Dedifferentiated amniotic fluid mesenchymal stem cell (primary cell): ENCODE measurements around the gene GULP1.
"Not testable (repeated sequence)": the region's sequence is repeated elsewhere in the genome, so short reads cannot be mapped to it uniquely, and the experiment has no call there.

Source experiments
- DNase-seq: peaks from one replicate; pipeline ENCODE4 v3.0.0-alpha.2; 2016; ENCODE audit errors: extremely low spot score

The GULP1 gene

DNA sequence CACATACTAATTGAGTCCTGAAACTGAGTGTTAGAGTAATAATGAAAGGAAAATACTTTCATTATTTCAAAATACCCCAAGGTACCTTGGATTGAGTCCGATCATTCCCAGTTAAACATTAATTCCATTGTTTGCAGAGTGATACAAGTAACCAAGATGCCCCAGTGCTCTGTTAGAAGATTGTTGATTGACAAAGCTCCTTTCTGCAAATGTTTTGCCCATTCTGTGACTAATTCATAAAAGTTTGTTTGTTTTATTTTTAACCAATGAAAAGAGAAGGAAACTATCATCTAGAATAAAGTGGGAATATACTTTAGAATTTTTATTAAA, 124.0 kb downstream of the GULP1 start:
- DNase-seq: no peak

DNA sequence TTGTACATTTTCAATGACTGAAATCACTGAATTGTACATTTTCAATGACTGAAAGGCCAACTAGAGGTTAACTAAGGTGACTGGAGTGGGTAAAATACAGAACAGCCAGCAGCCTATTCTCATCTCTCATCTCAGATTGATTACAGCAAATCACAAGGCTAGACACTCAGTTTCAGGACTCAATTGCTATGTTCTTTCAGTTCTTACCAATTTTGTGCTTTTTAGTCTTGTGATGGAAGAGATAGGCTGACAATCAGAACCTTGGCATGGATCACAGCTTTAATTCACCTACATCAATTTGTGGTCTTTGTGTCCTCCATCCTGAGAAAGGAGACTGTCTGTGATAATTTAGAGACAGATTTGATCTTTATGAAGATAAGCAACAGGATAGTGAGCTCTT, 124.7 kb downstream of the GULP1 start:
- DNase-seq: no peak

DNA sequence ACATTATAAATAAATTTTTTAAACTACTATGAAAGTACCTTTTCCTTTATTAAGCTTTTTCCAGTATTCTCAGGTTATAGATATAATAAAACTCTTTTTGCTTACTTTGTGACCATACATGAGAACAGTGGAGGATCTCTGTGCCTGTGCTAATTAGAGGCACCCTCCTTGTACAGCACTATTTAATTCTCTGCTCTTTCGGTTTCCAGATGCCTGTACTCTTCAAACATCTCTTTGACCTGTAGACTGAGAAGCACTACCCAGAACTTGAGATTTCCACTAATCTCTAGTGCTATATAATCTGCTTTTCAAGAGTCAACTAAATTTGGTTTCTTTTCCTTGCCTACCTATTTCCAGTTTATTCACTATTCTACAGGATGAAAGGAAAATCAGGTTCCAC, 131.1 kb downstream of the GULP1 start:
- no peak for DNase-seq

DNA sequence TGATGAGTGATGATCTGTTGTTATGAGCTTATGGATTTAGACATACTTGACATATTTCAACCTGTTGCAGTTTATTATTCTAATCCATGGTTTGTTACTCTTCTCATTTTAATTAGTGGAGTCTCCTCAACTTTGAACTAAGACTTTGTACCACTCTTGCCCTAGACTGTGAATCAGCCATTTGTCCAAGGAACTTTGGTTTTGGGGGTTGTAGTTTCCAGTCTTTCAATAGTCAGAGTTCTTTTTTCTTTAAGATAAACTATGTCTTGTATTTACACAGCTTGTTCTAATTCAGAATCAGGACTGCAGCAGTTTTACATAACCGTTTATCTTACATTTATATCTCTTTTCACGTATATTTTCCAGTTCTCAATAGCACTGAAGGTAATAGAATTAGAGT, 133.6 kb downstream of the GULP1 start:
- no peak for DNase-seq

DNA sequence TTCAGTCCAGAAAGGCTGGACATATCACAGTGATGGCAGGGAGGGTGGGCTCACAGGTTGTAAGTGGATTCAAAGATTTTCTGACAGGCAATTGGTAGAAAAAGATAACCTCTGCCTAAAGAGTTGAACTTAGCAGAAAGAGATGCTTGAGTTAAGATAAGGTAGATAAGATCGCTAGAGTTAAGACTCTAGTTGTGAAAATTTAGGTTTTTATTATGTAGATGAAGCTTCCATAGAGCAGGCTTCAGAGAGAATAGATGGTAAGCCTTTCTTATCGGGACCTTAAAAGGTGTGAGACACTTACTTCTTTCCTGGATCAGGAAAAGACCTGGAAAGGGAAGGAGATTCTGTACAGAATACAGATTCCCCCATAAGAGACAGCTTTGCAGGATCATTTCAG, 134.4 kb downstream of the GULP1 start:
- no peak for DNase-seq

DNA sequence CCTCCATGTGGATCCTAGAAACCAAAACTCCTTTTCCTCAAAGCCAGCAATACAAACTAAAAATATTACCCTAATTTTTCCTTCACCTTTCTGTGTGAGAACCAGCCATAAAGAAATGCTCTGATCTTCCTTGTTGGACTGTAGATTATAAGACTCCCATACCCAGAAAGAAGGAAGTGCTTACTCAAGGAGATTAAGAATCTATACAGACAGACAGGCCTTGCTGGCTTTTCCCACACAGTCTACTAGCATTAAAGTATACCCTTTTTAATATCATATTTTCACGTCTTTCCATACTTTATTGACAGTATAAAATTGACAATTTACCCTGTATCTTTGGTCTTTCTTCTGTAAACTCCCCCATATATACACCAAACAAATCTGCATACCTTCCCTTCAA, 139.0 kb downstream of the GULP1 start:
- DNase-seq: no peak

DNA sequence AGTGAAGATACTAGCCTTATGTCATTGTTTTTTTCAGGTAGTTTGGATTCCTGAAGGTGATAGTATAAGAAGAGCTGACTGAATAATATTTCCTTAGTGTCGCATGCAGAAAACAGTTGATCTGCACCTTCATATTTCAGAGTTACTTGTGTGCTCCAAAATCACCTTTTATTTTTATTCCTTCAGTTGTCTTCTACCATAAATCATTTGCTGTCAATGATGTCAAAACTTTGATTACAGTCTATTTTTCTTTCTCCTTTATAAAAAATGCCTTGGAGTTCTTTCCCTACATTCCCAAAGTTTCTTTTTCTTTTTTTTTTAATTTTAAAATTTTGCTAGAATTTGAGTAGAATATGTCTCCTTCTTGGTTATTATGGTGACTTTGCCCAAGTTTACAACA, 142.3 kb downstream of the GULP1 start:
- DNase-seq: no peak

DNA sequence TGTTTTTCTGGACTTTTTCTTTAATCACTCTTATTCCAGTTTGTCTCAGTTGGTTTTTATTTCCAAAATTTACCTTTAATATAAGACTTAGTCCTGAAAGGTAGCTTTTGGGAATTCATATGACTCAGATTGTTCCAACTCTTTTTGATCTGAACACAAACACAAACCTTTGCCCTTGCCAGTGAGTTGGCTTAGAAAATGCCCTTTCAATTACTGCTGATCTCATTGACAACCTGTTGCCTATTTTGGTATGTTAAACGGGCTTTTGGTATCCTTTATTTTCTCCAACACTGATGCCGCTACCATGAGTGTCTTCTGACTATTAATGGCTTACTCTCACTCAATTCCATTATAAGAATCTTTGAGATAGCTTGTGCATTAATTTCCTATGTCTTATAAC, 143.4 kb downstream of the GULP1 start:
- DNase-seq: no peak

DNA sequence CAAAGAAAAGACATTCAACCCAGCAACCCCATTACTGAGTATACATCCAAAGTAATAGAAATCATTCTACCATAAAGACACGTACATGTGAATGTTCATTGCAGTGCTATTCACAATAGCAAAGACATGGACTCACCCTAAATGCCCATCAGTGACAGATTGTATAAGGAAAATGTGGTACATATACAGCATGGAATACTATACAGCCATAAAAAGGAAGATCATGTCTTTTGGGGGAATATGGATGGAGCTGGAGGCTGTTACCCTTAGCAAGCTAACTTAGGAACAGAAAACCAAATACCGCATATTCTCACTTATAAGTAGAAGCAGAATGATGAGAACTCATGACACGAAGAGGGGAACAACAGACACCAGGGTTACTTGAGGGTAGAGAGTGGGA, 145.9 kb downstream of the GULP1 start:
- no peak for DNase-seq

DNA sequence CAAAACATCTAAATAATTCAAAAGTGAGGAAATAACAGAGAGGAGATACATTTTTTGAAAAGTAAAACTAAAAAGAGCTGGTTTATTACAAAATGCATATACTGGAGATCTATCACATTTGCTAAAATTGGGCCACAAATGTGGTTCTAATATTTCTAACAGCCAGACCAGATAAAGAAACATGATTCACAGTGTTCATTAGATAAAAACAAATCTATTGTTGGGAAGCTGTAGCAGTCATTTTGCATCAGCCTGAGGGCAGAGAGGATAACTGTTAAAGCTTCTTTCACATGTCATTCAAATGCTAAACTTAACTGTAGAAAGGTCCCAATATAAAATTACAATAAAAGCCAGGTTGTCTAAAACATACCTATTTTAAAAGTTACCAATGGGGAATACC, 148.3 kb downstream of the GULP1 start:
- DNase-seq: no peak

DNA sequence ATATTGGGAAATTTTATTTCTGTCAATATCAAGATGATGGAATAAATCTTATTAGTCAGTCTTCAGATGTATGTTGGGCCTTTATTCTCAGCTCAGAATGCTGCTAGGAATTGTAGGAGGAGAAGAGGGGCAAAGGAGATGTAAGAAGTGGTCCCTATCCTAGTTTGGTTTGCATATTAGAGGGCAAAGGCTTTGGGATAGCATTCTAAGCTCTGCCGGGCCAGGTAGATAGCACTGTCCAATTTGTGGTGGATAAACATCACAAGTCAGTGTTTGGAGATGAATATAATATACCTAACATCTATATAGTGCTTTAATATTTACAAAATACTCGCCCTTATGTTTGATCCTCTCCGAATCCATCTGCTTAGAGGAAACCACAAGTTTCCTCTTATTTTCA, 149.2 kb downstream of the GULP1 start:
- no peak for DNase-seq

DNA sequence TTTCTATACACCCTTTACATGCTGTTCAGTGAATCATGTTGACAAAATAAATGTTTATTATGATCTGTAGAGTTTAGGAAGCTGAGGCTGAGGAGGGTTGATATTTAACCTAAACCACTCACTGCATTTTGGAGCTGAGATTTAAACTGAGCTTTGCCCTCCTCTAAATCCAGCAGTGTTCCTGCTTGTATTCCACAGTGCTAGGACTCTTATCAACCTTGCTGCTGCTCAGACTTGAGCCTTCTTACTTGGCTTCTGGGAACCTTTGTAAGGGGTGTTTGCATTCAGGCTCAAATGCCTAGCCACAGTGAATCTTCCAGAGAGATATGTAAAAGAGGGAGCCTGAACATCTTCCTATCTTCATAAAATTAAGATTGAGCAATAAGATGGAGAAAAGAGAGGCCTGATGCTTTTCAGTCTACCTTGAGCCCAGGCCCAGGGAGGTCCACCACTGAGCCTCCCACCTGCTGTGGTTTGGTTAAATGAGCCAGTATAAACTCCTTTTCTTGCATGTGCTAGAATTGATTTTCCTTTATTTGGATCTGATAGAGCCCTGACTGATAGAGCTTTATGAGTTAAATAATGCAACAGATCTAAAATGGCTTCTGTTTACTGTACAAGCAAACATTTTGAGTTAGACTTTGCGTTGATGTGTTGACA, 149.7 kb downstream of the GULP1 start:
- no peak for DNase-seq

DNA sequence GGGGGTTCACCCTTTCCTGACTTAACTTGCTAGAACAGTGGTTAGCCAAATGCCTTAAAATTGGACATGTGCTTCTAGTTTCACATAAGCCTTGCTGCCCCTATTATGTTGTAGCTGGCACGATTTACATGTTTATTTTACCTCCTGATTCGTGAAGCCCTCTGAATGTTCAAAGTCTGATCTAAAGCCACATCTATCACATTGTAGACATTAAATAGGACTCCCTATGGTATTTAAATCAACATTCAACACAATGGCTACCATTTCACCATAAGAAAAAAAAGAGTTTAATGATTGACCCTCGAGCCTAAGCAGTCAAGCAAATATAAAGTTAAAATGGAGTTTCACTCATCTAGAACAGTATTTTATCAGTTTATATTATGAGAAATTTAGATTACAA, 151.5 kb downstream of the GULP1 start:
- no peak for DNase-seq

DNA sequence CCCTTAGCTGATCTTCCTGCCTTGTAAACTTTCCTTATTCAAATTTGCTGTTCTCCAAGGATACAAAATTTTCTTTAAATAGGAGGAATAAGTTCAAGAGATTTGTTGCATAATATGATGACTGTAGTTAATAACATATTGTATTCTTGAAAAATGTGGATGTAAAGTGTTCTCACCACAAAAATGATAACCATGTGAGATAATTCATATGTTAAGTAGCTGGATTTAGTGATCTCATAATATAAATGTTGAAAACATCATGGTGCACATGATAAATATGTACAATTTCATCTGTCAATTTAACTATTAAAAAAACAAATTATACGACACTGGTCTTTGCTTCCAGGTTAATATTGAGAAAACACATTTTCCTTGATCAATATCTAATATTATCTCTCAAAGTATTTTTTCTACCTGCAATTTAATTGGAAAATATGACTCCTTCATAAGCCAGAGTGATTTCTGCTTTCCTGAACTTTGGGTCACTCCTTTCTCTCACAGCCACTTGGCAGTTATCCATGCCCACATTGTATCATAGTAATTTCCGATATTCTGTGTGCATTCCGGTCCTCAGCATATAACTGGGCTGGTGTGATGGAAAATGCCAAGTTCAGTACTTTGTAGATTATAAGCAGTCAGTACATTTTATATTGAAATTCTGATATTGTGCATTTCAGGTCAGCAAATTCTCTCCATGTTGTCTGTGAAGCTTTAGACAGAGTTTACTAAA, 152.6 kb downstream of the GULP1 start:
- DNase-seq: no peak

DNA sequence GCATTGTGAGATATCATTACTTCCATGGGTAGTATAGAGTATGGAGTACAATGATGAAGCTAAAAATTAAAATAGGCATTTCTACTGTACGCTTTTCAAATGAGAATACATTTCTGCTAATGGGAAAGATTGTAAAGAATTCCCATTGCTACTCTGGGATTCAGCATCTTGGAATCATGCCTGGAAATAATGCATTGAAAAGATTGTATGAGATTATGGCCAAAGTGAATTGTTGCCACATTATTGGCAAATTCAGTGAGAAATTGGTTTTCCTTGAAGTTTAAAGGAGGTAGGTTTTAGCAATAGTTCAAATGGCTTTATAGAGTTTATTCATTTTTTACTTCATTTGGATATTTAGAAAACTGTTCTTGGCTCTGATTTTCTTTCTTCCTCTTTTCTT, 157.9 kb downstream of the GULP1 start:
- no peak for DNase-seq

DNA sequence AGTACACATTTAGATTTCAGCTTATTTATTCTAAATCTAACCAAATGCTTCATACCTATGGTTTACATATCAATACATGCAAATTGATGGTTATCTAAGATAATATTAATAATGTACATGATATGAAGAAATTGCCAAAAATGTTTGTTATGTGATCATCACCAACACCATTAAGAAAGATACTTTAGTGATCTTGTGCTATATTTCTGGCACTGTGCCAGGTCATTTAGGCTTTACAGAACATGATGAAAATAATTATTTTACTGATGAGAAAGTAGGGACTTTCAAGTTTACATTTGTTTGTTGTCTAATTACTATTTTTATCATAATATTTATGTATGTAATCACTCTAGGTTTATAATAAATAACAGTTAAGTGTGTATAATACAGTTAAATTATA, 158.3 kb downstream of the GULP1 start:
- no peak for DNase-seq

DNA sequence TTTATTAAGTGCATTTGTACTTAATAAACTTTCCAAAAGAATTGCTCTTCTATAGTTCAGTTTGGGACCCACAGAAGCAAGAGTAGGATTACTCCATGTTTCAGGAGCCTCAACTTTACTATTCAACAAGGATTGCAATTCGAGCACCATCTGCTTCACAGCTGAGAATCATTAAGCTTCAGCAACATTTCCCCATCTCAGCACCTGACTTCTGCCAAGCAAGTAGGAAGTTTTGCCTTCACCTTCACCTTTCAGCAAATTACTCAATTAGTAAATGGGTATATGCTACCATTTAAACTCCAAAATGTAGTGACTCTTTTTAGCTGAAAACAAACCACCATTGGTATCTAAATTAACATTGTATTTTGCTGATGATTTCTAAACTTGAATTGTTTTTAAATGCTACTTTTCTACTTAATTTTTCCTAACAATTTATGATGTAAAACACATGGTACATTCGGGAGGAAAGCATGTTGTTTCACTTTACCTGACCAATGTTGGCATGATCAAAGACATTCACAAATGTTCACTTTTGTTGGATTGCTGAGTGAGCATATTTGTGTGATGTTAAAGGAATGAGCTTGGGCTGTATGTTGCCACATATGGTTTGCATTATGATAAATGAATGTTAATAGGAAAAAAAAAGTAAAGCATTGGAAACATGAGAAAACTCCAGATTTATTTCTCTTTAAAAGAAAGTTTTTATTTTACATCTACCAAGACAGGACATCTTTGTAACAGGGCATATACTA, 159.2 kb downstream of the GULP1 start:
- peak; percentile 64 for DNase-seq

DNA sequence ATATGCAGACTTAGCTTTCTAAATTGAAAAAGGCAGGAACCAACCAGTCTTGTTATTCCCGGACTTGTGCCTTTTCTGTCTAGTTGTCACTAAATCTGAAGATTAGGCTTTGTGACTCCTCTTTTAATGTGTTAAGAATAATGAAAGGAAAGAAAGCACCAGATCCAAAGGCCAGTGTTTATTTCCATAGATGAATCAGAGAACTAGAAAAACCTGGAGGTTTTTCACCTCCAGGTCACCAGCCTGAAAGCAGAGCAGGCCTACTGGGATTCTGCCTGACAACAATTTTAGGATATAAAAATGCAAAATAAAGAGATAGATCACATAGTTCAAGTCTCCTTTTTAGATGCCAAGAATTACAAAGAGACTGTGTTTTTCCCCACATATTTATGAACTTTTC, 160.4 kb downstream of the GULP1 start:
- DNase-seq: no peak

DNA sequence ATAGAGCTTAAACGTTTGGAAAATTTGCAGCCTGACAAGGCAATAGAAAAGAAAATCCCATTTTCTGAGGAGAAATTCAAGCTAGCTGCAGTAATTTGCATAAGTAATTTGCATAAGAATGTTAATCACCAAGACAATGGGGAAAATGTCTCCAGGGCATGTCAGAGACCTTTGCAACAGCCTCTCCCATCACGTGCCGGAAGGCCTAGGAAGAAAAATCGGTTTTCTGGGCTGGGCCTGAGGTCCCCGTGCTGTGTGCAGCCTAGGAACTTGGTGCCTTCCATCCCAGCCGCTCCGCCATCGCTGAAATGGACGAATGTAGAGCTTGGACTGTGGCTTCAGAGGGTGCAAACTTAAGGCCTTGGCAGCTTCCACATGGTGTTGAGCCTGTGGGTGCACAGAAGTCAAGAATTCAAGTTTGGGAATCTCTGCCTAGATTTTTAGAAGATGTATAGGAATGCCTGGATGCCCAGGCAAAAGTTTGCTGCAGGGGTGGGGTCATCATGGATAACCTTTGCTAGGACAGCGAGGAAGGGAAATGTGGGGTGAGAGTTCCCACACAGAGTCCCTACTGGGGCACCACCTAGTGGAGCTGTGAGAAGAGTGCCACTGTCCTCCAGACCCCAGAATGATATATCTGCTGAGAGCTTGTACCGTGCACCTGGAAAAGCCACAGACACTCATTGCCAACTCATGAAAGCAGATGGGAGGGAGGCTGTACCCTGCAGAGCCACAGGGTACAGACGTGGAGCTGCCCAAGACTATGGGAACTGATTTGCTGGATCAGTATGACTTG, 164.6 kb downstream of the GULP1 start:
- no peak for DNase-seq

DNA sequence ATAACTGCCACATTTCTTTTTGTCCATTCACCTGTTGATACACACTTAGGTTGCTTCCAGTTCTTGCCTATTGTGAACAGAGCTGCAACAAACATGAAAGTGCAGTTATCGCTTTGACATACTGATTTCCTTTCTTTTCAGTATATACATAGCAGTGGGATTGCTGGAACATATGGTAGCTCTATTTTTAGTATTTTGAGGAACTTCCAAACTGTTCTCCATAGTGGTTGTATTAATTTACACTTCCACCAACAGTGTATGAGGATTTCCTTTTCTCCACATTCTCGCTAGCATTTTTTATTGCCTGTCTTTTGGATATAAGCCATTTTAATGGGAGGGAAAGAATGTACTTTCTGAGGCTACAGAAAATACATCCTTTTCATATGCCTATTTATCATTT, 167.4 kb downstream of the GULP1 start:
- DNase-seq: no peak

DNA sequence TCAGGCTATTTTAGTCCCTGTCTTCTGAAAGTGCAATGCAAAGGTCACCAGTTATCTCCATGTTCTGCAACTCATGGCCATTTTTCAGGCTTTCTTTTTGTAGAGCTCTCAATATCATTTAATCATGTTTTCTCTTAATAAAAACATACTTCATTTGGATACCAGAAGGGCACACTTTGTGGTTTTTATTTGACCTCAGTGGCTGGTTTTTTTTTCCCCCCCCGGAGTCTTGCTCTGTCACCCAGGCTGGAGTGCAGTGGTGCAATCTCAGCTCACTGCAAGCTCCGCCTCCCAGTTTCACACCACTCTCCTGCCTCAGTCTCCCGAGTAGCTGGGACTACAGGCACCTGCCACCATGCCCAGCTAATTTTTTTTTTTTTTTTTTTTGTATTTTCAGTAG, 174.4 kb downstream of the GULP1 start:
- DNase-seq: not testable (repeated sequence)

DNA sequence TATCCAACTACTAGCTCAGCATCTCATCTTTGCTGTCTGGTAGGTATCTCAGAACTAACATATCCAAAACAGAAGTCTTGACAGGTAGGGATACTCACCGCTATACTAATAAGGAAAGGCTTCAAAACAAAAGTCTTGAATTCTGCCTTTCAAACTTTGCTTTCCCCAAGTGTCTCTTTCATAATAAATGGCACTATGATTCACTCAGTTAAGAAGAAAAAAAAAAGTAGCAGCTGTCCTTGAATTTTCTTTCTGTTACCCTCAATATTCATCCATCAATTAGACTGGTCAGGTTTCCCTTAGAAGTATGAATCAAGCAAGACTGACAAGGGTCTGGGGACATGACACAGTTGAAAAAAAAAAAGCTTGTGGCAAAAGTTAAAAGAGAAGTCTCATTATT, 175.1 kb downstream of the GULP1 start:
- no peak for DNase-seq
